ENCODE results near the gene ZNF865. TPM values are rescaled to one million over a fixed set of nuclear protein-coding genes. Genes with fewer than 3 reads are reported as not detected.
A peak's percentile ranks its signal among the peaks of the same experiment; 100 is the strongest.

ZNF865 gene
- total and polyA plus RNA-seq, 7 experiments from 2014 or later: 0.06 to 22.7 (median 15.2) TPM

GRCh38 chr19:55625004-55625326 lies 19.5 kb downstream of the ZNF865 start:
- no peak for DNase-seq

GRCh38 chr19:55626350-55626749 lies 20.9 kb downstream of the ZNF865 start:
- ChIA-PET CTCF (interaction anchor here (0.6 to 2.9 kb wide), 18 partner anchors 11 to 707 kb away, joined by 3 to 14 read pairs (median 4); partner anchors contain the start of genes FIZ1, ZNF524 and ZNF865), POLR2A (interaction anchor here (0.6 to 6.9 kb wide), 15 partner anchors 10 to 491 kb away, joined by 3 to 98 read pairs (median 5); partner anchors contain the start of genes FIZ1, NAT14, PPP6R1 and U2AF2)
- Histone ChIP-seq H3K4me3 (ENCODE audit: low read length) (no peak overlapping the region), H3K36me3 (ENCODE audit: control insufficient read depth in 2 of 3, insufficient read depth in 3 of 3, low read length in 3 of 3) (peaks cover 0 to 2% (median 0%) of the 10 kb centered on the region in 3 experiments), H3K4me1 (ENCODE audit: control insufficient read depth in 2 of 2, insufficient read depth in 2 of 2, low read length in 2 of 2) (peaks cover 27 to 34% of the 10 kb centered on the region in 2 donors), H3K27me3 (ENCODE audit: control insufficient read depth in 2 of 2, insufficient read depth in 2 of 2, low read length in 2 of 2) (no peaks in the 10 kb centered on the region), H3K27ac (ENCODE audit: low read depth, low read length) (peak overlapping the region; percentile 69), H3K9me3 (ENCODE audit: control insufficient read depth in 2 of 3, low read length in 3 of 3) (no peaks in the 10 kb centered on the region)
- Mint-ChIP-seq H3K27me3 (peaks cover 0 to 20% (median 0%) of the 10 kb centered on the region in 5 donors), H3K27ac (peak overlapping the region; percentile 77 to 99 (median 95)), H3K4me3 (peak overlapping the region; percentile 76 to 89 (median 82)), H3K36me3 (no peaks in the 10 kb centered on the region), H3K4me1 (peaks cover 27 to 46% (median 39%) of the 10 kb centered on the region in 7 donors), H3K9me3 (peaks cover 0 to 2% (median 0%) of the 10 kb centered on the region in 11 donors)
- DNase-seq: peak in 8 of 9 donors; percentile 57 to 89 (median 87)
- peak; percentile 54 for ATAC-seq
- intact Hi-C loops (cut with micrococcal nuclease): loop anchor here (1.0 to 10.0 kb wide), 3 partner anchors 109 to 1162 kb away; partner anchors contain the start of genes DNAAF3 (in 1 of the 2) and LENG9 (in 1 of the 2)

More at GRCh38 chr19:55625004-55625326, 19.5 kb downstream of the ZNF865 start:
- peak overlapping the region; percentile 89 to 99 (median 98) for H3K27ac Mint-ChIP-seq
- no peak for ATAC-seq
- ChIA-PET CTCF (interaction anchor here (0.6 to 3.0 kb wide), 9 partner anchors 8 to 202 kb away, joined by 3 to 10 read pairs (median 4); partner anchors contain the start of genes FIZ1, NAT14 and ZNF865), POLR2A (interaction anchor here (0.6 to 6.9 kb wide), 19 partner anchors 11 to 366 kb away, joined by 3 to 98 read pairs (median 5); partner anchors contain the start of genes FIZ1, ISOC2, KMT5C and PPP6R1)
- peaks cover 0 to 10% (median 5%) of the 10 kb centered on the region in 5 donors for H3K36me3 Mint-ChIP-seq
- peaks cover 0 to 2% (median 0%) of the 10 kb centered on the region in 11 donors for H3K9me3 Mint-ChIP-seq
- Histone ChIP-seq H3K27ac (ENCODE audit: low read depth, low read length) (peak overlapping the region; percentile 100), H3K36me3 (ENCODE audit: control insufficient read depth in 2 of 3, insufficient read depth in 3 of 3, low read length in 3 of 3) (peaks cover 0 to 7% (median 0%) of the 10 kb centered on the region in 3 experiments), H3K4me3 (ENCODE audit: low read length) (peak overlapping the region; percentile 76), H3K4me1 (ENCODE audit: control insufficient read depth in 2 of 2, insufficient read depth in 2 of 2, low read length in 2 of 2) (peaks cover 27 to 46% of the 10 kb centered on the region in 2 donors), H3K9me3 (ENCODE audit: control insufficient read depth in 2 of 3, low read length in 3 of 3) (no peaks in the 10 kb centered on the region), H3K27me3 (ENCODE audit: control insufficient read depth in 2 of 2, insufficient read depth in 2 of 2, low read length in 2 of 2) (no peaks in the 10 kb centered on the region)
- H3K4me1 Mint-ChIP-seq: peaks cover 26 to 59% (median 52%) of the 10 kb centered on the region in 7 donors
- H3K4me3 Mint-ChIP-seq: peak overlapping the region; percentile 78 to 96 (median 90)
- H3K27me3 Mint-ChIP-seq: peaks cover 0 to 20% (median 0%) of the 10 kb centered on the region in 5 donors
- intact Hi-C loops (cut with micrococcal nuclease): loop anchor here (2.0 to 10.0 kb wide), 6 partner anchors 30 to 1160 kb away; partner anchors contain the start of genes DNAAF3 (in 1 of the 2), LENG9 (in 1 of the 2), U2AF2 (in 1 of the 2) and ZNF579 (in 1 of the 2)

- H3K27me3 ChIP-seq (ENCODE audit: control insufficient read depth in 2 of 2, insufficient read depth in 2 of 2, low read length in 2 of 2): no peaks in the 10 kb centered on the region
- peak; percentile 76 for ATAC-seq
- Mint-ChIP-seq H3K27me3 (peaks cover 0 to 12% (median 0%) of the 10 kb centered on the region in 5 donors), H3K4me1 (peaks cover 39 to 54% (median 46%) of the 10 kb centered on the region in 7 donors), H3K4me3 (peak overlapping the region; percentile 2 to 82 (median 34)), H3K36me3 (peaks cover 5 to 15% (median 5%) of the 10 kb centered on the region in 5 donors), H3K9me3 (peaks cover 0 to 12% (median 0%) of the 10 kb centered on the region in 11 donors), H3K27ac (peak overlapping the region; percentile 17 to 95 (median 71))
- CTCF ChIA-PET: interaction anchor here (0.6 to 6.0 kb wide), 26 partner anchors 9 to 493 kb away, joined by 3 to 74 read pairs (median 6); partner anchors contain the start of genes U2AF2, ZNF784 and ZNF865
- peak overlapping the region; percentile 16 for H3K27ac ChIP-seq (ENCODE audit: low read depth, low read length)
- no peaks in the 10 kb centered on the region for H3K9me3 ChIP-seq (ENCODE audit: control insufficient read depth in 2 of 3, low read length in 3 of 3)
- intact Hi-C loops (cut with micrococcal nuclease): loop anchor here (1.0 to 10.0 kb wide), 8 partner anchors 8 to 435 kb away; partner anchors contain the start of genes RPL28 (in 1 of the 2), TMEM238 (in 1 of the 2), UBE2S (in 1 of the 2) and ZNF784 (in 1 of the 2)
- H3K36me3 ChIP-seq (ENCODE audit: control insufficient read depth in 2 of 3, insufficient read depth in 3 of 3, low read length in 3 of 3): peaks cover 0 to 6% (median 0%) of the 10 kb centered on the region in 3 experiments
- POLR2A ChIA-PET: interaction anchor here (0.5 to 9.5 kb wide), 11 partner anchors 7 to 369 kb away, joined by 3 to 154 read pairs (median 5); partner anchors contain the start of genes CCDC106, FIZ1, ISOC2 and U2AF2
- DNase-seq: peak in 8 of 9 donors; percentile 81 to 93 (median 88)
- no peak overlapping the region for H3K4me3 ChIP-seq (ENCODE audit: low read length)
- H3K4me1 ChIP-seq (ENCODE audit: control insufficient read depth in 2 of 2, insufficient read depth in 2 of 2, low read length in 2 of 2): peaks cover 23 to 28% of the 10 kb centered on the region in 2 donors
These were observed 27.0 kb downstream of the ZNF865 start for GRCh38 chr19:55632463-55632834.

- Mint-ChIP-seq H3K27me3 (peaks cover 0 to 5% (median 0%) of the 10 kb centered on the region in 5 donors), H3K27ac (peak overlapping the region in 5 of 9 donors; percentile 64 to 100 (median 100)), H3K4me3 (peak overlapping the region in 2 of 10 donors; percentile 55 to 70), H3K9me3 (peaks cover 0 to 13% (median 0%) of the 10 kb centered on the region in 11 donors), H3K4me1 (peaks cover 46 to 60% (median 57%) of the 10 kb centered on the region in 7 donors), H3K36me3 (peaks cover 5 to 22% (median 15%) of the 10 kb centered on the region in 5 donors)
- Histone ChIP-seq H3K27ac (ENCODE audit: low read depth, low read length) (peak overlapping the region; percentile 99), H3K27me3 (ENCODE audit: control insufficient read depth in 2 of 2, insufficient read depth in 2 of 2, low read length in 2 of 2) (no peaks in the 10 kb centered on the region), H3K4me3 (ENCODE audit: low read length) (no peak overlapping the region), H3K36me3 (ENCODE audit: control insufficient read depth in 2 of 3, insufficient read depth in 3 of 3, low read length in 3 of 3) (peaks cover 0 to 6% (median 0%) of the 10 kb centered on the region in 3 experiments), H3K4me1 (ENCODE audit: control insufficient read depth in 2 of 2, insufficient read depth in 2 of 2, low read length in 2 of 2) (peaks cover 27 to 33% of the 10 kb centered on the region in 2 donors), H3K9me3 (ENCODE audit: control insufficient read depth in 2 of 3, low read length in 3 of 3) (no peaks in the 10 kb centered on the region)
- DNase-seq (no peak), ATAC-seq (no peak)
- POLR2A ChIA-PET: interaction anchor here (0.6 to 9.5 kb wide), 13 partner anchors 8 to 289 kb away, joined by 3 to 154 read pairs (median 5); partner anchors contain the start of genes CCDC106, FIZ1, U2AF2 and ZNF524
- intact Hi-C loops (cut with micrococcal nuclease): loop anchor here (2.0 to 10.0 kb wide), 6 partner anchors 53 to 433 kb away; partner anchors contain the start of genes ZNF579 (in 2 of the 2), RPL28 (in 1 of the 2), TMEM238 (in 1 of the 2) and UBE2S (in 1 of the 2)
- CTCF ChIA-PET: interaction anchor here (0.5 to 6.0 kb wide), 11 partner anchors 13 to 1191 kb away, joined by 3 to 74 read pairs (median 10); partner anchors contain the start of genes U2AF2 and ZNF865
These were observed 28.4 kb downstream of the ZNF865 start for GRCh38 chr19:55633861-55634260.

- intact Hi-C loops (cut with micrococcal nuclease): loop anchor here (1.0 to 10.0 kb wide), 7 partner anchors 8 to 298 kb away; partner anchors contain the start of genes ZNF579 (in 2 of the 2), ZNF581 (in 2 of the 2), FIZ1 (in 1 of the 2) and KMT5C (in 1 of the 2)
- POLR2A ChIA-PET: interaction anchor here (0.9 to 9.5 kb wide), 14 partner anchors 9 to 159 kb away, joined by 3 to 154 read pairs (median 4); partner anchors contain the start of genes CCDC106, FIZ1, U2AF2 and ZNF579
- Mint-ChIP-seq H3K4me3 (peak overlapping the region; percentile 96 to 100 (median 98)), H3K9me3 (peaks cover 0 to 13% (median 2%) of the 10 kb centered on the region in 11 donors), H3K27ac (peak overlapping the region; percentile 100), H3K36me3 (peaks cover 5 to 26% (median 18%) of the 10 kb centered on the region in 5 donors), H3K4me1 (peaks cover 47 to 72% (median 66%) of the 10 kb centered on the region in 7 donors), H3K27me3 (no peaks in the 10 kb centered on the region)
- CTCF ChIA-PET: interaction anchor here (0.7 to 6.0 kb wide), 3 partner anchors 8 to 175 kb away, joined by 3 to 74 read pairs (median 4); partner anchors contain the start of gene ZNF581
- ATAC-seq (no peak), DNase-seq (peak in 1 of 9 donors; percentile 25)
- Histone ChIP-seq H3K4me1 (ENCODE audit: control insufficient read depth in 2 of 2, insufficient read depth in 2 of 2, low read length in 2 of 2) (peaks cover 30 to 42% of the 10 kb centered on the region in 2 donors), H3K27ac (ENCODE audit: low read depth, low read length) (peak overlapping the region; percentile 99), H3K4me3 (ENCODE audit: low read length) (peak overlapping the region; percentile 80), H3K9me3 (ENCODE audit: control insufficient read depth in 2 of 3, low read length in 3 of 3) (no peaks in the 10 kb centered on the region), H3K27me3 (ENCODE audit: control insufficient read depth in 2 of 2, insufficient read depth in 2 of 2, low read length in 2 of 2) (no peaks in the 10 kb centered on the region), H3K36me3 (ENCODE audit: control insufficient read depth in 2 of 3, insufficient read depth in 3 of 3, low read length in 3 of 3) (peaks cover 0 to 6% (median 0%) of the 10 kb centered on the region in 3 experiments)
These were observed 29.9 kb downstream of the ZNF865 start for GRCh38 chr19:55635334-55635717.

Data from naive thymus-derived CD4-positive, alpha-beta T cell (primary cell).